GM21528 (cell line): ENCODE data around the gene WDR33.
"Not testable (repeated sequence)": the region's sequence is repeated elsewhere in the genome, so short reads cannot be mapped to it uniquely, and the experiment has no call there.

Source experiments
- ATAC-seq: cut with Tn5 transposase; IDR thresholded peaks from one replicate; pipeline ENCODE4 v1.9.1; 2021; ENCODE audit warnings: mild to moderate bottlenecking, moderate library complexity; ENCODE audit not compliant: unreplicated experiment, low FRiP score

The WDR33 gene

GRCh38 chr2:127811397-127812321, 688 bp upstream of the WDR33 start:
- peak; percentile 34 for ATAC-seq

DNA sequence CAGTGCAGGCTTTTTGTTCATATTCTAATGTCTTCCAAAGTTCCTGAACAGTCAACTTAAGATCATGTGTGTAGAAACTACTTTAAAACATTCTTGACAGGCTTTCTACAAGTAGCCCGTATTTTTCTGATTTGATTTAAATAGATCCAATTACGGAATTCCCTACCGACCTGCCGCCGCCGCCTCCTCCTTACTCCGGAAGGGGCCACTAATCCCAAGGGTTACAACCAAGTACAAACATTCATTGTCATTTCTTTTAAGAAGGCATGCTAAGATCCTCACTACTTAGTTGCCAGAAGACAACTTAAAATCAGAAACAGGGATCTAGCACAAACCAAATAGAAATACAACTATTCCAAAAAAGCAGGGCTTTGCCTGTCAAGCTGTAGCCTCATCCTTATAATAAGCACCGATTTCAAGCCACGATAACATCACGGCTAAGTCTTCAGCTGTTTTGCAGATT, 784 bp downstream of the WDR33 start:
- no peak for ATAC-seq

GRCh38 chr2:127807678-127808353, 3.2 kb downstream of the WDR33 start:
- ATAC-seq = no peak

DNA sequence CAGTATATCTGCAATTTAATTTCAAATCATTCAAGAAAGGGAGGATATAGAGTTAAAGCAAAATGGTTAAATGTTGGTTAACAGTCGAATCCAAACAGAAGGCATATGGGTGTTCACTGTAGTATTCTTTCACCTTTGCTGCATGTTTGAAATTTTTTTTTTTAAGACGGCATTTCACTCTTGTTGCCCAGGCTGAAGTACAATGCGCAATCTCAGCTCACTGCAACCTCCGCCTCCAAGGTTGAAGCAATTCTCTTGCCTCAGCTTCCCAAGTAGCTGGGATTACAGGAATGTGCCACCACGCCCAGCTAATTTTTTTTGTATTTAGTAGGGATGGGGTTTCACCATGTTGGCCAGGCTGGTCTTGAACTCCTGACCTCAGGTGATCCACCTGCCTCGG, 4.1 kb downstream of the WDR33 start:
- not testable (repeated sequence) for ATAC-seq

GRCh38 chr2:127805491-127805890, 5.5 kb downstream of the WDR33 start:
- no peak for ATAC-seq

GRCh38 chr2:127799926-127800325, 11.0 kb downstream of the WDR33 start:
- no peak for ATAC-seq

DNA sequence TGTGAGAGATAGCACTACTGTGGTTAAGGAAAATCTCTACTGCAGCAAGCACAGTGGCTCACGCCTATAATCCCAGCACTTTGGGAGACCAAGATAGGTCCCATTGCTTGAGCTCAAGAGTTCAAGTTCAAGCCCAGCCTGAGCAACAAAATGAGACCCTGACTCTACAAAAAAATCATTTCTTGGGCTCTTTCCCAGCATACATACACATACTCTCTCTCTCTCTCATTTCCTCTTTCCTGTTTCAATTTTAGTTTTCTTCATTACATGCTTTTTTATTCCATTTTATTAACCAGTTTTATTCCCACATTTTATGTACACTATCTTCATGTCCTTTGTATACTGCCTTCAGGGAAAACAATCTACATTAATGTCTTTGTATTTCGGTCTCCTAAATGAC, 14.6 kb downstream of the WDR33 start:
- ATAC-seq = no peak

DNA sequence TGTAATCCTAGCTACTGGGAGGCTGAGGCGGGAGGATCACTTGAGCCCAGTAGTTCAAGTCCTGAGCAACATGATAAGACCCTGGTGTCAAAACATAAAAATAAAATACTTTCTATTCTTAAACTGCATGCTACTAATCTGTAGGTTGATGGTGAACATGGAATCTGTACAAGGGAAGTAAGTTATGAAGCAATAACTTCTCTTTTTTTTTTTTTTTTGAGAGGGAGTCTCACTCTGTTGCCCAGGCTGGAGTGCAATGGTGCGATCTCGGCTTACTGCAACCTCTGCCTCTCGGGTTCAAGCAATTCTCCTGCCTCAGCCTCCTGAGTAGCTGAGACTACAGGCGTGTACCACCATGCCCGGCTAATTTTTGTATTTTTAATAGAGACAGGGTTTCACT, 16.1 kb downstream of the WDR33 start:
- ATAC-seq = not testable (repeated sequence)

GRCh38 chr2:127792805-127793204, 18.2 kb downstream of the WDR33 start:
- ATAC-seq = no peak

- ATAC-seq = no peak
Observed at GRCh38 chr2:127790694-127791529, 20.1 kb downstream of the WDR33 start.

- no peak for ATAC-seq
Observed at GRCh38 chr2:127786048-127786809, 24.7 kb downstream of the WDR33 start.

- ATAC-seq = no peak
Observed at GRCh38 chr2:127784965-127785518, 25.9 kb downstream of the WDR33 start.

DNA sequence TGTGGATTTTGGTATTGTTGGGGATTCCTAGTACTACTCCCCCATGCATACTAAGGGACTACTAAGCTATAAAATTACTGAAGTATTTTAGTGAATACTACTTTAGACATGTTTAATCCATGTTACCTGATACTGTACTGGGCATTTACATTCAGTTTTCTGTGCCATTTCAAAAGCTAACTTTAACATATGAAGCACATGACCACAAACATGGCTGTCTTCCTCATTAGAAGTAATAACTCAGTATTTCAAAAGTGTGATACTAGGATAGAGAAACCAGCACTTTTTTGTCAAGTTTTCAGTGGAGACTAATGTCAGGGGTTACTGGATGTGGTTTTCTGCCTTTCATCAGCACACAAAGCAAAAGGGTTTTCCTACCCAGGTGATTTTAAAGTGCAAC, 27.9 kb downstream of the WDR33 start:
- no peak for ATAC-seq

DNA sequence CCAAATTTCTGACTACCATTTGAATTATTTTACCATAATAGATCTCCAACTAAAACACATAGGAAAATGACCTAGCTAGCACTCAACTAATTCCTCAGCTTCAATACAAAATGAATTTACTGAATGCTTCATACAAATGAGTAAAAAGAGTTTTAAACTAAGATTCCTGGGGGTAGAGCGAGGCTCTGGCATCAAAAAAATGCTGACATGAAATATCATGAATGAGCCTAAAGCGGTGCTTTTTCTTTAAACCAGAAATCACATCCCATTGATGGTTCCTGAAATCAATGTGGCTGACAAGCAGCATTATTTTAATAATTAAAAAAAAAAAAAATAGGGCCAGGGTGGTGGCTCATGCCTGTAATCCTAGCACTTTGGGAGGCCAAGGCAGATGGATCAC, 32.1 kb downstream of the WDR33 start:
- no peak for ATAC-seq

DNA sequence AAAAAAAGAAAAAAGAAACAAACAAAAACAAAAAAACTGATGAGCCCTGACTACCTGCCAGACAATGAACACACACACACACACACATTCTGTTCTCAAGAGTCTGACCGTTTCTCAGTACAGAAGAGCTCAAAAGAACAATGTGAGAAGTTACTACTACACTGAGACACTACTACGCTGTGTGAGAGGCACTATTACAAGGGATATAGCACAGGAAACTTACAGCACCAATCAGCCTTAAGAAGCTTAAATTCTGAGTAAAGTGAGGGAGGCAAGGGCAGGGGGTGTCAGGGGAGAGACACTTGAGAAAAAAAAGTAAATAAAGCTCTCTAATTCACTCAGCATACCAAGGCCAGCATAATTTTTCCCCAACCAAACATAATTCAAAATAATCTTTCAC, 32.5 kb downstream of the WDR33 start:
- no peak for ATAC-seq

- no peak for ATAC-seq
Observed at GRCh38 chr2:127776122-127776780, 34.7 kb downstream of the WDR33 start.

DNA sequence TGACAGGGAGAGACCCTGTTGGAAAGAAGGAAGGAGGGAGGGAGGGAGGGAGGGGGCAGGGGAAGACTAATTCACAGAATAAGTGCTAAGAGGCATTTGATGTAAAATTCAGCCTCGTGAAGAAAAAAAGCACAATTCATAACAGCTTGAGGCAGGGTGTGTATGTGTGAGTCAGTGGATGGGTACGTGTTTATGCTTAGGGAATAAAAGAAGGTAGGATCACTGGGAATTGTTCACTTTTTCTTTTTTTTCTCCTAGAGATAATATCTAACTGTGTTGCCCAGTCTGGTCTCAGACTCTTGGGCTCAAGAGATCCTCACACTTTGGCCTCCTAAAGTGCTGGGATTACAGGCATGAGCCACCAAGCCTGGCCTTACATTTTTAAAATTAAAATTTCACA, 39.2 kb downstream of the WDR33 start:
- ATAC-seq = no peak

DNA sequence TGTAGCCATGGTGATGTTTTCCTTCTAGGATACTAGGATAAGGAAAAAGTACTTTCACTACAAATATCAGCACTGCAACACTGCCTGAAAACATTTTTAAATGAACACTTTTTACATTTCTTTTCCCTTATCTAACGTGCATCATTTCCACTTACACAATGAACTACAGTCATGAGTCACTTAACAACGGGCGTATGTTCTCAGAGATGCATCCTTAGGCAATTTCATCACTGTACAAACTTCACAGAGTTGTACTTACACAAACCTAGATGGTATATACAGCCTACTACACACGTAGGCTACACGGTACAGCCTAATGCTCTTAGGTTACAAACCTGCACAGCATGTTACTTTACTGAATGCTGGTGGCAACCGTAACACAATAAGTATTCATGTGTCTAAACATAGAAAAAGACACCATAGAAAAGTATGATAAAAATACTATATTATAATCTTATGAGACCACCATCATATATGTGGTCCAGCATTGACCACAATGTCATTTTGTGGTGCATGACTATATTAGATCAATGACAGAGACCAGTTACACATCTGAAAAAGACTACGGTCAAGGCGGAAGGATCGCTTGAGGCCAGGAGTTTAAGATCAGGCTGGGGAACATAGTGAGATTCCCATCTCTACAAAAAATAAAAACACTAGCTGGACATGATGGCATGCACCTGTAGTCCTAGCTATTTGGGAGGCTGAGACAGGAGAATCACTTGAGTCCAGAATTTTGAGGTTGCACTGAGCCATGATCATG, 39.8 kb downstream of the WDR33 start:
- no peak for ATAC-seq

- ATAC-seq = not testable (repeated sequence)
Observed at GRCh38 chr2:127770534-127770933, 40.4 kb downstream of the WDR33 start.
